GM12878 (cell line): ENCODE results near the gene MYO1C.

Source experiments
- CHD2 ChIP-seq: IDR thresholded peaks from 2 replicates; pipeline ENCODE4 v1.6.1; 2011; ENCODE audit warnings: low read depth, low read length, improper control_type of control experiment, borderline replicate concordance
- CREB1 ChIP-seq: IDR thresholded peaks from 2 replicates; pipeline ENCODE4 v1.6.1; 2012; ENCODE audit warnings: low read depth, mild to moderate bottlenecking, inconsistent platforms
- CREM ChIP-seq: IDR thresholded peaks from 2 replicates; pipeline ENCODE4 v1.6.1; 2014; ENCODE audit warnings: antibody characterized with exemption, low read depth
- MTA3 ChIP-seq: IDR thresholded peaks from 2 replicates; pipeline ENCODE4 v1.6.1; 2012; ENCODE audit warnings: low read length, inconsistent platforms, borderline replicate concordance
- SP1 ChIP-seq: IDR thresholded peaks from one replicate; pipeline ENCODE4 v1.6.1; 2011; ENCODE audit warnings: low read depth, low read length
- TF ChIP-seq, protein P1 (sequence below): IDR thresholded peaks from 2 replicates; pipeline ENCODE4 v1.6.1; 2011; ENCODE audit warnings: low read depth, mild to moderate bottlenecking, low read length, moderate library complexity, borderline replicate concordance; ENCODE audit errors: extremely low read depth
- TF ChIP-seq, protein P2 (sequence below), 3 experiments: IDR thresholded peaks in 2 of 3; conservative IDR thresholded peaks in 1 of 3; 2 replicates each; pipeline ENCODE4 v1.5.1; 2011; ENCODE audit warnings: low read depth in 3 of 3, low read length in 3 of 3, mild to moderate bottlenecking in 3 of 3, control low read depth in 2 of 3, moderate library complexity in 2 of 3, inconsistent platforms in 1 of 3, mixed read lengths in 1 of 3; ENCODE audit not compliant: control insufficient read depth in 2 of 3, insufficient read depth in 1 of 3; ENCODE audit errors: extremely low read depth in 1 of 3

DNA sequence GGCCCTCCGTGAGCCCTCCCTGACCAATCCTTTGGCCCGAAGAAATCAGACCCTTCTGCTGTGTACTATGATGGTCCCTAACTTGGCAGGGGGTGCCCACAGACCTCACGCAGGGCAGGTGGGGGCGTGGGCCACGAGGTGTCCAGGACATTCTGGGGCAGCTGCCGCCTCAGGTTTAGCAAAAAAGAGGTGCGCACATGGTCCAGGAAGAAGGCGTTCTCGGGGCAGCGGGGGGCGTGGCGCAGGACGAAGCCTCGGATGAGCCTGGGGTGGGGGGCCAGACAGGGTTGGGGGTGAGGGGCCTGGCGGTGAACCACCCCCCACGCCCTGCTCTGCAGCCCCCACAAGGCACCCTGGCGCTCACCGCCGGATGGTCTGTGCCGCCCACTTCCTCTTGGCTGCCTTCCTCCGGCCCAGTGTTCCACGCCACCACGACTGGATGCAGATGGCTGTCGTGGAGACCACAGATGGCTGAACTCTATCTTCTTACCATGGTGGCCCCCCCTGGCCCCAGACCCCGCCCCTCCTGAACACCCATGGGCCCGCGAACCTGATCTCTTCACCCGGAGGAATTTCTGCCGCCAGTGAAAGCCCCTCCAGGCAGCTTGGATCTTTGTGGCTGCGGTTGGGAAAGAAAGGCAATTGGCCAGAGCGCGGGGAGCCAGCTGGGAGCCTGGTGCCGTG, 22.3 kb downstream of the MYO1C start:
- no peak for TF ChIP-seq MTA3
- TF ChIP-seq, protein P1, sequence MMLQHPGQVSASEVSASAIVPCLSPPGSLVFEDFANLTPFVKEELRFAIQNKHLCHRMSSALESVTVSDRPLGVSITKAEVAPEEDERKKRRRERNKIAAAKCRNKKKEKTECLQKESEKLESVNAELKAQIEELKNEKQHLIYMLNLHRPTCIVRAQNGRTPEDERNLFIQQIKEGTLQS: no peak
- no peak for TF ChIP-seq SP1
- TF ChIP-seq, protein P2, sequence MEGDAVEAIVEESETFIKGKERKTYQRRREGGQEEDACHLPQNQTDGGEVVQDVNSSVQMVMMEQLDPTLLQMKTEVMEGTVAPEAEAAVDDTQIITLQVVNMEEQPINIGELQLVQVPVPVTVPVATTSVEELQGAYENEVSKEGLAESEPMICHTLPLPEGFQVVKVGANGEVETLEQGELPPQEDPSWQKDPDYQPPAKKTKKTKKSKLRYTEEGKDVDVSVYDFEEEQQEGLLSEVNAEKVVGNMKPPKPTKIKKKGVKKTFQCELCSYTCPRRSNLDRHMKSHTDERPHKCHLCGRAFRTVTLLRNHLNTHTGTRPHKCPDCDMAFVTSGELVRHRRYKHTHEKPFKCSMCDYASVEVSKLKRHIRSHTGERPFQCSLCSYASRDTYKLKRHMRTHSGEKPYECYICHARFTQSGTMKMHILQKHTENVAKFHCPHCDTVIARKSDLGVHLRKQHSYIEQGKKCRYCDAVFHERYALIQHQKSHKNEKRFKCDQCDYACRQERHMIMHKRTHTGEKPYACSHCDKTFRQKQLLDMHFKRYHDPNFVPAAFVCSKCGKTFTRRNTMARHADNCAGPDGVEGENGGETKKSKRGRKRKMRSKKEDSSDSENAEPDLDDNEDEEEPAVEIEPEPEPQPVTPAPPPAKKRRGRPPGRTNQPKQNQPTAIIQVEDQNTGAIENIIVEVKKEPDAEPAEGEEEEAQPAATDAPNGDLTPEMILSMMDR (IDR thresholded peaks at IDR 0.05 in 2 of 3, conservative IDR thresholded peaks at IDR 0.05 in 1 of 3; ENCODE audit: control insufficient read depth in 2 of 3, extremely low read depth in 1 of 3, insufficient read depth in 1 of 3, low read depth in 3 of 3, low read length in 3 of 3): no peak
- no peak for TF ChIP-seq CHD2
- no peak for TF ChIP-seq CREM
- no peak for TF ChIP-seq CREB1
